ENCODE measurements around the gene KRT83. TPM values are rescaled to one million over a fixed set of nuclear protein-coding genes. Genes with fewer than 3 reads are reported as not detected.

The KRT83 gene
- total RNA-seq (not detected in 2 replicates), polyA plus RNA-seq (not detected in 2 replicates), polyA minus RNA-seq (not detected in 2 replicates)
- total RNA-seq (2013): not detected

DNA sequence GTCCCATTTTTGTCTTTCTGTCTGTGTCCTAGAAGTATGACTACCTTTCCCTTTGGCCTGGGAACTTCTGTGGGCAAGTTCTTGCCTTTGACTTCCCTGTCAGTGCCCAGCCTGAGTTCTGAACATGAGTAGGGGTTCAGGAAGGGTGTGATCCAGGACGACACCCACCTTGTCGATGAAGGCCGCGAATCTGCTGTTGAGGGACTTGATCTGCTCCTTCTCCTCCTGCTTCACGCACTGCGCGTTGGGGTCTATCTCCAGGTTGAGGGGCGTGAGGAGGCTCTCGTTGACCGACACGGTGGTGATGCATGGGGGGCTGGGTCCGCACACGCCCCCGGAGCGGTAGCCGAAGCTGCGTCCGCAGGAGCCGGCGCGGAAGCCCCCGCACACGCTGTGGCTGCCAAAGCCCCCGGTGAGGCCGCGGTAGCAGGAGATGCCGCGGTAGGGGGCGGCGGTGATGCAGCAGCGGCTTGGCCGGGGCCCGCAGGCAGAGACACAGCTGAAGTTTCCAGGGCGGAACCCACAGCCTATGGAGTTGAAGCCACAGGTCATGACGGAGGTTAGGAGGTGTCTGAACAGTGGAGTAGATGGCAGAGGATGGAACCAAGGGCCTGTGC lies at the start of gene KRT83:
Gene KRT83 (minus strand): TSS at position 615 of the 617 bp plus-strand sequence. CDS start 63 bp downstream, at position 552.
- TF ChIP-seq, protein P1, sequence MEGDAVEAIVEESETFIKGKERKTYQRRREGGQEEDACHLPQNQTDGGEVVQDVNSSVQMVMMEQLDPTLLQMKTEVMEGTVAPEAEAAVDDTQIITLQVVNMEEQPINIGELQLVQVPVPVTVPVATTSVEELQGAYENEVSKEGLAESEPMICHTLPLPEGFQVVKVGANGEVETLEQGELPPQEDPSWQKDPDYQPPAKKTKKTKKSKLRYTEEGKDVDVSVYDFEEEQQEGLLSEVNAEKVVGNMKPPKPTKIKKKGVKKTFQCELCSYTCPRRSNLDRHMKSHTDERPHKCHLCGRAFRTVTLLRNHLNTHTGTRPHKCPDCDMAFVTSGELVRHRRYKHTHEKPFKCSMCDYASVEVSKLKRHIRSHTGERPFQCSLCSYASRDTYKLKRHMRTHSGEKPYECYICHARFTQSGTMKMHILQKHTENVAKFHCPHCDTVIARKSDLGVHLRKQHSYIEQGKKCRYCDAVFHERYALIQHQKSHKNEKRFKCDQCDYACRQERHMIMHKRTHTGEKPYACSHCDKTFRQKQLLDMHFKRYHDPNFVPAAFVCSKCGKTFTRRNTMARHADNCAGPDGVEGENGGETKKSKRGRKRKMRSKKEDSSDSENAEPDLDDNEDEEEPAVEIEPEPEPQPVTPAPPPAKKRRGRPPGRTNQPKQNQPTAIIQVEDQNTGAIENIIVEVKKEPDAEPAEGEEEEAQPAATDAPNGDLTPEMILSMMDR (IDR thresholded peaks at IDR 0.05): no peak
- TF ChIP-seq EZH2 (IDR thresholded peaks at IDR 0.05; ENCODE audit: borderline replicate concordance, insufficient read depth, low read depth, low read length, poor library complexity, severe bottlenecking): no peak
- intact Hi-C loops (cut with micrococcal nuclease): no loop called here
- no peak within 1 kb of the TSS for H3K27ac Mint-ChIP-seq
- Histone ChIP-seq H3K4me3 (ENCODE audit: control extremely low read depth in 1 of 5, extremely low read depth in 1 of 5, insufficient read depth in 1 of 5, low read depth in 2 of 5, low read length in 4 of 5) (no peak within 1 kb of the TSS), H3K9me3 (ENCODE audit: control extremely low read depth in 1 of 3, control insufficient read depth in 2 of 3, insufficient read depth in 1 of 3, low read length in 2 of 3) (no peaks in the 10 kb centered on the region), H4K20me1 (ENCODE audit: control insufficient read depth, insufficient read depth, low read length, poor library complexity, severe bottlenecking) (no peaks in the 10 kb centered on the region), H3K4me1 (ENCODE audit: control insufficient read depth in 2 of 2, insufficient read depth in 2 of 2, low read length in 2 of 2) (no peaks in the 10 kb centered on the region), H3K79me2 (ENCODE audit: control insufficient read depth, insufficient read depth, low read length) (no peaks in the 10 kb centered on the region), H3K9ac (ENCODE audit: low read length) (no peak within 1 kb of the TSS), H3K4me2 (replicated peaks; ENCODE audit: low read depth, low read length, poor library complexity, severe bottlenecking) (no peak within 1 kb of the TSS), H3K27ac (ENCODE audit: low read length in 2 of 2) (no peak within 1 kb of the TSS), H2AFZ (ENCODE audit: insufficient read depth, low read depth, low read length, poor library complexity, severe bottlenecking) (no peak within 1 kb of the TSS), H3K36me3 (replicated peaks in 1 of 2; ENCODE audit: control extremely low read depth in 1 of 2, control insufficient read depth in 1 of 2, extremely low read depth in 1 of 2, insufficient read depth in 2 of 2, low read length in 1 of 2) (no peaks in the 10 kb centered on the region), H3K27me3 (replicated peaks in 1 of 4; ENCODE audit: control extremely low read depth in 1 of 4, control insufficient read depth in 3 of 4, insufficient read depth in 4 of 4, low read length in 3 of 4) (peaks cover 0 to 36% (median 7%) of the 10 kb centered on the region in 4 experiments)
- no peak for ATAC-seq (ENCODE audit: low read depth)
- CTCF ChIA-PET: no interaction called here
- H3K27me3 Mint-ChIP-seq: peaks cover 47% of the 10 kb centered on the region
- no peaks in the 10 kb centered on the region for H3K4me1 Mint-ChIP-seq
- POLR2A ChIA-PET: no interaction called here
- 85% methylated on average over 25 of the region's 35 CpGs for WGBS (ENCODE audit: insufficient coverage)
- no peak for DNase-seq
- H3K9me3 Mint-ChIP-seq (ENCODE audit: insufficient read depth): no peaks in the 10 kb centered on the region
- H3K4me3 Mint-ChIP-seq: no peak within 1 kb of the TSS

DNA sequence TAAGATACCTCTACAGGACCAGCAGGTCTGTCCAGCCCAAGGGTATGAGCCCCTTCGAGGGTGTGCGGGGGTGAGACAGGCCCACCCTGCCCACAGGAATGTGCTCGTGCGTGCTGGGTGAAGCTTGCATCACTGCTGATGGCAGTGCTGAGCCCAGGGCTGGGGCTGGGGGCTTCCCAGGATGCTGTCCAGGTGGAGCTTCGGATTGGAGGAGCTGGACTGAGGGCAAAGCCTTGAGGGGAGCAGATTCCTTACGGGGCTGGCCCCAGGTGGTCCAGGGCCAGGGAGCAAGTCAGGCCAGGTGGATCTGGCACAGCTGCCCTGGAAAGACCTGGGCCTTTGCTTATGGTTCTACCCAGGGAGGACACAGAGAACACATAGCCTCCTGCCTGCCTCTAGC lies 48.6 kb upstream of the KRT83 start:
- Mint-ChIP-seq H3K4me1 (peaks cover 1% of the 10 kb centered on the region), H3K4me3 (no peak overlapping the region), H3K9me3 (ENCODE audit: insufficient read depth) (peaks cover 3% of the 10 kb centered on the region), H3K27me3 (peaks cover 24% of the 10 kb centered on the region), H3K27ac (no peak overlapping the region)
- Histone ChIP-seq H3K27ac (ENCODE audit: low read length in 2 of 2) (no peak overlapping the region), H2AFZ (ENCODE audit: insufficient read depth, low read depth, low read length, poor library complexity, severe bottlenecking) (no peak overlapping the region), H3K9ac (ENCODE audit: low read length) (no peak overlapping the region), H4K20me1 (ENCODE audit: control insufficient read depth, insufficient read depth, low read length, poor library complexity, severe bottlenecking) (no peaks in the 10 kb centered on the region), H3K4me3 (ENCODE audit: control extremely low read depth in 1 of 5, extremely low read depth in 1 of 5, insufficient read depth in 1 of 5, low read depth in 2 of 5, low read length in 4 of 5) (no peak overlapping the region), H3K9me3 (ENCODE audit: control extremely low read depth in 1 of 3, control insufficient read depth in 2 of 3, insufficient read depth in 1 of 3, low read length in 2 of 3) (no peaks in the 10 kb centered on the region), H3K79me2 (ENCODE audit: control insufficient read depth, insufficient read depth, low read length) (no peaks in the 10 kb centered on the region), H3K4me1 (ENCODE audit: control insufficient read depth in 2 of 2, insufficient read depth in 2 of 2, low read length in 2 of 2) (no peaks in the 10 kb centered on the region), H3K36me3 (replicated peaks in 1 of 2; ENCODE audit: control extremely low read depth in 1 of 2, control insufficient read depth in 1 of 2, extremely low read depth in 1 of 2, insufficient read depth in 2 of 2, low read length in 1 of 2) (no peaks in the 10 kb centered on the region), H3K4me2 (replicated peaks; ENCODE audit: low read depth, low read length, poor library complexity, severe bottlenecking) (no peak overlapping the region), H3K27me3 (replicated peaks in 1 of 4; ENCODE audit: control extremely low read depth in 1 of 4, control insufficient read depth in 3 of 4, insufficient read depth in 4 of 4, low read length in 3 of 4) (peaks cover 0 to 13% (median 3%) of the 10 kb centered on the region in 4 experiments)
- ChIA-PET CTCF (interaction anchor here (1.3 kb wide), 1 partner anchor 8 kb away, joined by 3 read pairs; no protein-coding TSS in a partner anchor), POLR2A (no interaction called here)
- TF ChIP-seq, protein P1 (IDR thresholded peaks at IDR 0.05): no peak
- TF ChIP-seq EZH2 (IDR thresholded peaks at IDR 0.05; ENCODE audit: borderline replicate concordance, insufficient read depth, low read depth, low read length, poor library complexity, severe bottlenecking): no peak
- intact Hi-C loops (cut with micrococcal nuclease): no loop called here
- 81% methylated on average over 6 of the region's 6 CpGs for WGBS (ENCODE audit: insufficient coverage)
- ATAC-seq (ENCODE audit: low read depth) (no peak), DNase-seq (no peak)
